ENCODE results near the gene VWA8. TPM values are rescaled to one million over a fixed set of nuclear protein-coding genes. Genes with fewer than 3 reads are reported as not detected.

Gene VWA8
- total RNA-seq, 1 experiment from 2014 or later = 22.6 TPM

GRCh38 chr13:41970918-41971317 is 10.0 kb upstream of the VWA8 start:
- H3K4me1 ChIP-seq (ENCODE audit: control insufficient read depth in 1 of 2, insufficient read depth in 2 of 2, low read length in 2 of 2) = no peaks in the 10 kb centered on the region
- no peaks in the 10 kb centered on the region for H3K9me3 ChIP-seq (ENCODE audit: control insufficient read depth in 1 of 2, insufficient read depth in 1 of 2, low read depth in 1 of 2, low read length in 2 of 2)
- H4K20me1 ChIP-seq (ENCODE audit: insufficient read depth) = no peaks in the 10 kb centered on the region
- H3K9ac ChIP-seq (ENCODE audit: low read length) = no peak overlapping the region
- BruUV-seq (replicated peaks) = no TSS peak
- DNase-seq (ENCODE audit: low read depth, low spot score) (no peak), ATAC-seq (no peak)
- no peak overlapping the region for H3K27ac ChIP-seq (ENCODE audit: low read depth, low read length)
- H3K79me2 ChIP-seq (ENCODE audit: insufficient read depth, low read length) = no peaks in the 10 kb centered on the region
- no peak overlapping the region for H3K4me2 ChIP-seq (ENCODE audit: low read length)
- no peaks in the 10 kb centered on the region for H3K27me3 ChIP-seq (ENCODE audit: insufficient read depth, low read length)
- no peaks in the 10 kb centered on the region for H3K9me2 ChIP-seq (ENCODE audit: insufficient read depth)
- ChIA-PET POLR2A (no interaction called here), RAD21 (ENCODE audit: low non-redundant PET in 1 of 2, low total read pairs in 2 of 2, uncharacterized antibody in 2 of 2, unreplicated experiment in 2 of 2) (no interaction called here), CTCF (no interaction called here)
- H3K4me3 ChIP-seq (replicated peaks in 1 of 2; ENCODE audit: low read depth in 1 of 2, low read length in 2 of 2) = no peak overlapping the region
- no peaks in the 10 kb centered on the region for H3K36me3 ChIP-seq (ENCODE audit: control insufficient read depth in 1 of 2, insufficient read depth in 2 of 2, low read length in 2 of 2)
- TF ChIP-seq YY1 (IDR thresholded peaks at IDR 0.05; ENCODE audit: extremely low read depth, insufficient replicate concordance, low read depth, low read length) (no peak), CTCF (IDR thresholded peaks at IDR 0.05 in 2 of 3, conservative IDR thresholded peaks at IDR 0.05 in 1 of 3; ENCODE audit: borderline replicate concordance in 1 of 3, insufficient read depth in 1 of 3, low read depth in 2 of 3, low read length in 2 of 3) (no peak)
- no peak overlapping the region for H2AFZ ChIP-seq (ENCODE audit: low read depth, low read length, poor library complexity, severe bottlenecking)
- intact Hi-C loops (cut with micrococcal nuclease) = no loop called here

GRCh38 chr13:41970022-41970421 is 9.1 kb upstream of the VWA8 start:
- RAD21 ChIA-PET (ENCODE audit: low non-redundant PET in 1 of 2, low total read pairs in 2 of 2, uncharacterized antibody in 2 of 2, unreplicated experiment in 2 of 2) = no interaction called here
- Histone ChIP-seq H3K79me2 (ENCODE audit: insufficient read depth, low read length) (no peaks in the 10 kb centered on the region), H2AFZ (ENCODE audit: low read depth, low read length, poor library complexity, severe bottlenecking) (no peak overlapping the region), H3K27ac (ENCODE audit: low read depth, low read length) (no peak overlapping the region), H3K9me3 (ENCODE audit: control insufficient read depth in 1 of 2, insufficient read depth in 1 of 2, low read depth in 1 of 2, low read length in 2 of 2) (no peaks in the 10 kb centered on the region), H4K20me1 (ENCODE audit: insufficient read depth) (no peaks in the 10 kb centered on the region), H3K36me3 (ENCODE audit: control insufficient read depth in 1 of 2, insufficient read depth in 2 of 2, low read length in 2 of 2) (no peaks in the 10 kb centered on the region), H3K9ac (ENCODE audit: low read length) (no peak overlapping the region), H3K9me2 (ENCODE audit: insufficient read depth) (no peaks in the 10 kb centered on the region), H3K4me3 (replicated peaks in 1 of 2; ENCODE audit: low read depth in 1 of 2, low read length in 2 of 2) (no peak overlapping the region), H3K4me2 (ENCODE audit: low read length) (no peak overlapping the region), H3K27me3 (ENCODE audit: insufficient read depth, low read length) (no peaks in the 10 kb centered on the region), H3K4me1 (ENCODE audit: control insufficient read depth in 1 of 2, insufficient read depth in 2 of 2, low read length in 2 of 2) (no peaks in the 10 kb centered on the region)
- BruUV-seq (replicated peaks) = no TSS peak
- CTCF ChIA-PET = no interaction called here
- intact Hi-C loops (cut with micrococcal nuclease) = no loop called here
- DNase-seq (ENCODE audit: low read depth, low spot score) (no peak), ATAC-seq (no peak)
- POLR2A ChIA-PET = no interaction called here
- TF ChIP-seq SIN3A (IDR thresholded peaks at IDR 0.05; ENCODE audit: low read depth) (no peak), POLR2AphosphoS5 (IDR thresholded peaks at IDR 0.05; ENCODE audit: low read depth, low read length) (no peak), YY1 (IDR thresholded peaks at IDR 0.05; ENCODE audit: extremely low read depth, insufficient replicate concordance, low read depth, low read length) (no peak), ZNF274 (IDR thresholded peaks at IDR 0.05; ENCODE audit: low read depth, low read length) (no peak), CEBPB (IDR thresholded peaks at IDR 0.05; ENCODE audit: low read depth) (no peak), MAX (IDR thresholded peaks at IDR 0.05) (no peak), ELF1 (IDR thresholded peaks at IDR 0.05; ENCODE audit: borderline replicate concordance, low read depth) (no peak), SP1 (IDR thresholded peaks at IDR 0.05; ENCODE audit: low read depth) (no peak), CTCF (IDR thresholded peaks at IDR 0.05 in 2 of 3, conservative IDR thresholded peaks at IDR 0.05 in 1 of 3; ENCODE audit: borderline replicate concordance in 1 of 3, insufficient read depth in 1 of 3, low read depth in 2 of 3, low read length in 2 of 3) (no peak), ATF3 (IDR thresholded peaks at IDR 0.05) (no peak), EGR1 (IDR thresholded peaks at IDR 0.05; ENCODE audit: low read depth) (no peak), CBX3 (IDR thresholded peaks at IDR 0.05; ENCODE audit: low read depth) (no peak), FOSL1 (IDR thresholded peaks at IDR 0.05; ENCODE audit: low read depth) (no peak)

All from HCT116 (cell line).